ENCODE measurements around the gene MED6.

MED6 gene, protein sequence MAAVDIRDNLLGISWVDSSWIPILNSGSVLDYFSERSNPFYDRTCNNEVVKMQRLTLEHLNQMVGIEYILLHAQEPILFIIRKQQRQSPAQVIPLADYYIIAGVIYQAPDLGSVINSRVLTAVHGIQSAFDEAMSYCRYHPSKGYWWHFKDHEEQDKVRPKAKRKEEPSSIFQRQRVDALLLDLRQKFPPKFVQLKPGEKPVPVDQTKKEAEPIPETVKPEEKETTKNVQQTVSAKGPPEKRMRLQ

DNA sequence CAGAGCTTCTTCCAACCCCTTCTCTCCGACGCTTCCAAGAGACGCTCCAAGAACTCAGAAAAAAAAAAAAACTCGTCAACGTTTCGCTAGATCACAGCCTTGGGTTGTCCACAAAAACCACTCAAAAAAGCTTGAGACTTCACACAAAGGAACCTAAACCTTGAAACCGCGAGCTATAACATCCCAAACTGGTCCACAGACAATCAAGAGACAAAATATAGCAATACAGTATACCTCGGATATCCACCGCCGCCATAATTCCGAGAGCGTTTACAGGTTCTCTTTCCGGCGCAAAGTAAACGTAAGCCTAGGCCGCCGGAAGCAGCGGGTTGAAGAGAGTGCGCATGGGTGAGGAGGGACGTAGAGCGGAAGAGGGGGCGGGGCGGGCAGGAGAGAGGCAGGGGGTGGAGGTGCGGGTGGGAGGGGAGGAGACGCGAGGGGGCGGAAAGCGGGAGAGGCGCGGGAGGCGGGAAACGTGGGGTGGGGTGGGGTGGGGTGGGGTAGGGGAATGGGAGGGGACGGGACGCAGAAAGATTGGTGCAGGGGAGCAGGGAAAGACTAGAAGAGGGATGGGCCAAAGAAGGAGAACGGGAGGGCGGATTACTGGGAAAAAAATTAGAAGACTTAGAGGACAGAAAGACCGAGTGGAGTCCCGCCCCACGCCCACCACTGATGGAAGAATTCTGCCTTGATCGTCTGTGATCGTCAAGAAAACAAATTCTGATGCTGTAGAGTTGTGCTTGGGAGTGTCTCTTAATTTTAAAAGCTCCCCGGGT lies at the start of gene MED6:
MED6 (minus strand) TSS at position 274 of the 776 bp plus-strand sequence; CDS start at position 256, 18 bp downstream.
- peak; percentile 98 to 99 for ATAC-seq

DNA sequence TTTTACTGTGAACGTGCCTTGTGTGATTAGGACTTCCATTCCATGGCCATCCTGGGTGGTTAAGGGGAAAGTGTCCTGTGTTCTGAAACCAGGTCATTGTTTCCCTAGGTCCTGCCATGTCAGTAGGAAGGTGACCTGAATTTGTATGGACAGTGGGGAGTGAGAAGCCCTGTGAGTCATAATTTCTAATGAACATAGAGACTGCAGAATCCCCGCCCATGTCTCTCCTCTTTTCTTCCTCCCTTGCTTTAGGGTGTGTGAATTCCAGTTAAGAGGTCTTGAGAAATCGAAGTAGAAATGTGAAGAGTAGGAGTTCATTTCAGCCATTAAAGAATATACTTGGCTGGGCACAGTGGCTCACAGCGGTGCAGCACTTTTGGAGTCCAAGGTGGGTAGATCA lies 49.3 kb upstream of the MED6 start:
- no peak for ATAC-seq

DNA sequence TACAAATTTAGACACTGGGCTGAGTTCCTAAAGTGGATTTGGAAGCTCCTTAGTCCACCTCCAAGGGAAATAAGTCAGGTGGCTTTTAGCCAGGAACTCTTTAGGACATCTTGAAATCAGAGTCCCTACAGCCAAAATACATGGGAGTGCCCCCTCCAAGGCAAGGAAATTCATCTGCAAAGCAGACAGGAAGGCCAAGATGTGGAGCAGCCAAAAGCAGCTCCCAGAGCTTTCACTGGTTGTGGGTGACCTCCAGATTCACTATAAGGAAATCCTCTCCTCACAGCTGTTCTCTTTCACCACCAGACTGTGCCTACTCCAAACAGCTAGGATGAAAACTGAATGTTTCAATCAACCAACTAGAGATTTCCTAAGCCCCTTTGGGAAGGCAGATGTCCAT lies 47.9 kb upstream of the MED6 start:
- ATAC-seq, result no peak

DNA sequence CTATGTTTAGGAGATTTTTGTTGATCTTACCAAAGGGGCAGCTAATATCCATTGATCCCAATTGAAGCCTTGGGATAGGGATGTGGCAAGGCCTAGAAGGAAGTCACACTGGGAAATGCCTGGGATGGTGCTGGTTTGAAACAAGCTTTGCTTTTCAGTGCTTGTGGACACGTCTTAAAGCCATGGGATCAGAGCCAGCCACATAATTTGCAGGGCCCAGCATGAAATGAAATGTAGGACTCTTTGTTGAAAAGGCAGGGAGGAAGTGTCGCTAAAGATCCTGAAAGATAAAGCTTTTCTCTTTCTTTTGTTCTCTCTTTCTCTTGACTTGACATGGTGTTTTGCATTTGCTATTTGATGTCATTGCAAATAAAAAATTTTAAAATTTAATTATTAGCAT lies 46.2 kb upstream of the MED6 start:
- ATAC-seq, result no peak

DNA sequence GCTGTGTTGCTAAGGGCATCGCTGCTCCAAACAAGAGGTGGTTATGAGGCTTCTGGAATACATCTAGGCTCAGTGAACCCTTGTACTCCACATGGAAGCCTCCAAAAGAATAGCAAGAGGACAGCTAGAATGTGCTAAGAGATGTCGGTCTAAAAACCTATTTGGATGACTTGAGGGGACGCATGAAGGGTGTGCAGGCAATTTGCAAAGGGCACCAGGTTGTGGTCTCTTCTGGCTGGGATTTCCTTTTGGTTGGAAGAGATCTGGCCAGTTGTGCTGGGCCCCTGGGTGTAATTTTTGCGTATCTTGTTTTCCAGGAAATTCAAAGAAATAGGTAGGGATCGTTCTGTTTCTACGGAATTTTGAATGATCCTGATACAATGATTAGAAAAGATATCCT lies 45.4 kb upstream of the MED6 start:
- no peak for ATAC-seq

DNA sequence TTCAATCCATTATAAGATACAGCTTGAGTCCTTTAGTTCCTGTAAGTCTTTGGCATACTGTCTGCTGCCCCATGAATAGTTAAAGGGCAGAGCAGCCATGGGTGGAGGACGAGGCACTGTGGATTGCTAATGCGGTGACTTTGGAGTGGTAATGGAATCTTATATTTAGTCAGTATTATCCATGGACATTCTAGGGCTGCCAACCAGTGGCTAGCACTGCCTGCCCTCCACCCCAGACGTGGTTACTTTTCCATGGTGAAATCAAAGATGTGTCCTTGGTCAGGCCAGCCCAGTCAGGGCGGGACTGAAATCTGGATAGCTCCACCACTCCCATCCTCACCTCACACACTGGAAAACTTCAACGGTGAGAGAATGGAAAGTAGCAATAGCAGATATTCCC lies 43.5 kb upstream of the MED6 start:
- no peak for ATAC-seq

DNA sequence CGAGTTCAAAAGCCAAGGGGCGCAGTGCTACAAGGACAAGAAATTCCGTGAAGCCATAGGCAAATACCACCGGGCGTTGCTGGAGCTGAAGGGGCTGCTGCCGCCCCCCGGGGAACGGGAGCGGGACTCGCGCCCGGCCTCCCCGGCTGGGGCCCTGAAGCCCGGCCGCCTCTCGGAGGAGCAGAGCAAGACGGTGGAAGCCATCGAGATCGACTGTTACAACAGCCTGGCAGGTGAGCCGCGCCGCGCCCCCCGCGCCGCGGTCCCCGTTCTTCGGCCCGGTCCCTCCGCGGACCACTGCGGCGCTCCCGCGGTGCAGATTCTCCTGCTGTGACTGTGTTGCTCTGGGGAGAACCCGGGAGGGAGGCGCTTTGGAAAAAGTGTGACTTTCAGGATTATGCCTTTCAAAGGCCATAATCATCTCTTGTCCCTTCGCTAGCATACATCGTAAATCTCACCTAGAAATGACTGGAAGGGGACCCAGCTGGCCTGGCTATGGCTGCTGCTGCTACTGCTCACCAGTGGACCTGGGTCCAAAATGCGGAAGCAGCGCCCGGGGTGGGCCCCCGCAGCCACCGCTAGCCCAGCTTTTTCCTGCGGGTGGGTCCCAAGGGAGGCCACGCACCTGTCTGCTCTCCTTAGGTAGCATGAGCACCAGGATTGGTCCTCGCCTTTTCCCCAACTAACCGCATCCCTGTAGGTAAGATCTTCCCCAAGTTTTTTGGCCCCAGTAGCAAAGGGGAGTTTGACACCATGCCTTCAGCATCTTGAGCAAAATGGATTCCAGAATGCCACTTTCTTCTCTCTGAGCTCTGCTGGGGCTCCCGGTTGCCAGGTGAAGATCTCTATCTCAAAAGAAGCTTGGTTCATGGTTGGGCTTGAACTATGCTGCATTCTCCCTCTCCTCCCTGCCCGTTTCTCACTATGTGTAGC lies 42.1 kb upstream of the MED6 start:
- ATAC-seq, result peak; percentile 10 to 26

DNA sequence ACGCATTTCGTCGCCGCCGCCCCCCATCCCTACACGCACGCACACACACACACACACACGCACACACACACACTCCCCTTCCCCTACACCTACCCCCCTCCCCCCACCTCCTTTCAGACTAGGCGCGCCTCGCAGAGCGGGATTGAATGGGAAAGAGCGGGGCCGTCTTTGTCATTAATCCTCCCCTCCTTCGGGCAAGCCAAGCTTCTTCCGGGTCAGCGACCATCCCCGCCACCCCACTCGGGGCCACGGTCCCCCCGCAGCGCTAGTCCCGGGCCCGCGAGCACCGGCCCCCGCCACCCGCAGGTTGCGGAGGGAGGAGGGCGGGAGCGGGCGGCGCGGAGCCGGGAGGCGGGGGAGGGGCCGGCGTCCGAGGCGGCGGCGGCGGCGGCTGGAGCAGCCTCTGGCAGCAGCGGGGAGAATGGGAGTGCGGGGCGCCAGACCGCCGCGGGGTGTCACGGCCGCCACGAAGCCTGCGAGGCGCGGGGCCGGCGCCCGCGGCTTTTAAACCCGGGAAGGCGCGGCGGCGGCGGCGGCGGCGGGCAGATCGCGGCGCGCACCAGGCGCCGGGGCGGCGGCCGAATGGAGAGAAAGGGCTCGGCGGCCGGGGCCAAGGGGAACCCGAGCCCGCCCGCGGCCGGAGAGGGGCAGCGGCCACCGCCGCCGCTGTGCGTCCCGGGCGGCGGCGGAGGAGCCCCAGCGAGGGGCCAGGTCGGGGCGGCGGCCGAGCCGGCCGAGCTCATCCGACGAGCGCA lies 41.3 kb upstream of the MED6 start, which contains the start of gene TTC9:
TTC9 (plus strand) TSS at position 369 of the 755 bp plus-strand sequence; CDS start at position 583, 214 bp downstream.
- peak; percentile 28 to 29 for ATAC-seq

DNA sequence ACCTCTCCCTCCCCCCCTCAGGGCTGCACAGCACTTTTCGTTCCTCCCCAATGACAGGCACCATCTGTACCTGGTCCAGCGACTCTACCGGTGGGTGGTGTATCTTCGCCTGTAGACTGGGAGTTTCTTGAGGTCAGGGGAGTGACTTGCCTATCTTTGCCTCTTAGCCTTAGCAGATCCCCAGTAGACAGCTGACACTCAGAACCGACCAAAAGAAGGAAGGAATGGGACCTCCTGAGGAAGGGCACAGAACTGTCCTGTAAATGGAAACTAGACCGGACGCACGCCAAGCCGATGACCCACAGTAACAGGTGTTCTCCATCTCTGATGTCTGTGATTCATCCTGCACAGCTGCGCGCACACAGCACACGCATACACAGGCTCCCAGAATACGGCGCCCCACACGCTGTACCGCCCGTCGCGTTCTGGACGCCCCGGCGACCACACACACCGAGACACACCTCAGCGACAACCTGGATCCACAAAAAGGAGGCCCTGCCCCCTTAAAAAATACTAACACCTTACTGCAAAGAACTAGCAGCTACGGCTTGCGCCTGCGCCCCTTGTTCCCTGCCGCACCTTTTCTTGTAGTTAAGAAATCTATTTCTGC lies 40.6 kb upstream of the MED6 start:
- ATAC-seq, result peak; percentile 81 to 83

DNA sequence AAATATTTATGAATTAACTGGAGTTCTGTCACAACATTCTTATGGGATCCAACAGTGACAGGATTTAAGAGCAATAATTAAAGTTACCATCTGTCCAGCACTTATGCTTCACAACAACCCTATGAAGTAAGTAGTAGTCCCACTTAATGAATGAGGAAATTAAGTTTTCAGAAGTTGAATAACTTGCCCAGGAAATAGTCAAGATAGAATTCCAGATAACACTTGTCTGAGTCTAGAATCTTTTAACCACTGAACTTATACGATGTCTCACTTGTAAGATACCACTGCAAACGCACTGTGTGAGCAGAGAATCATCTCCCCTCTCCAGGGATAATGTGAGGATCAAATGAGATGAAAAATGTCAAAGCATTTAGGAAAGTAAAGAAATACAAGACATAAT lies 38.0 kb upstream of the MED6 start:
- ATAC-seq, result no peak

DNA sequence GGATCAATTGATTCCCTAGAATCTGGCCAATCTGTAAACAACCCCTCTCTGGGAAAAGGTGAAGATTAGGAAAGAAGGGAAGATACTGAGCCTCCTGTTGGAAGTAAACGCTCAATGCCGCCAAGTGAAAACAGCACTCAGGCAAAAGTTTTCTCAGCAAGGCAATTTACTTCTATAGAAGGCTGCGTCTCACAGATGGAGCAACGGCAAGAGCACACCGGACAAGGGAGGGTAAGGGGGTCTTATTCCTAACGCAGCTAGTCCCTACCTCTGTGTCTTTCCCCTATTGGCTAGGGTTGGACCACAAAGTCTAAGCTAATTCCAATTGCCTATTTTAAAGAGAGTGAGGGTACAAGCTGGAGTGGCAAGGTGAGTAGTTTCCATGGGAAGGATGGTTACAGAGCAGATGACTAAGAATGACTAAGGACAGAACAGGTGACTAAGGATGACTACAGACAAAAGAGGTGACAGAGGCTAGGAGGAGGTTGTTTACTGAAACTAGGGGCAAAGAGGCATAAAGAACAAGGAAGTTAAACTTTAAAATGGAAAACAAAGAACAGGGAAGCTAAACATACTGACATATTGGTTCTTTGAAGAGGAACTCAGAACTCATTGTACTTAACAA lies 35.6 kb upstream of the MED6 start:
- ATAC-seq, result peak; percentile 58 to 74

DNA sequence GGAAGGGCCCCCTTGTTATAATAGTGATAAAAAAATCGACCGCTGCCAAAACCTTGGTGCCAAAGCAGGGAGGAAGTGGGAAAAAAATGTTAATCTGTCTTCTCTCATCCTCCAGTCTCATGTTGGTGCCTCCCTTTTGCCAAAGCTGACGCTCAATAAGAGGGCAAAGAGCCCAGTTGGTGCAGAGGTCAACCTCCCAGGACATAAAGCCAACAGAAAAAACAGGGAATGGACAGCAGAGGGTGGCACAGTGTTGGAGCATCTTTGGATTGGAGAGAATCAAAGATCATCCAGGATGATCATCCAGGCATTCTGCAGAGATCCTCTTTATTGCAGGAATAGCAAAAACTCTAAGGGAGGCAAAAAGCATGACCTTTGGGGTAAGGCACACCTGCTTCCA lies 31.5 kb upstream of the MED6 start:
- no peak for ATAC-seq

DNA sequence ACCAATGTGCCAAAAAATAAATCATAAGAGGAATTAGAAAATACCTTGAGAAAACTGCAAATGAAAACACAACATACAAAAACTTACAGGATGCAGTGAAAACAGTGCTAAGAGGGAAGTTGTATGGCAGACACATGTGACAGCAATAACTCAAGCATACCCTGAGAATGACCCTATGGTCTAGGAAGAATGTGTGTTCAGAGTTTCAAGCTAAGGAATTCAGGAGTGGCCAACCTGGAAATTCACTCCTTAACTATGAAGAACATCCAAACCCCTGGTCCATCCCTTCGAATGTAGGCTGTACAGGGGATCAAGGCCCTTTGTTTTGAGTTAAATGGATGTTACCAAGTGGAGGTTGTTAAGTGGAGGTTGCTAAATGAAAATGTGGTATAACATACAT lies 24.5 kb upstream of the MED6 start:
- no peak for ATAC-seq

DNA sequence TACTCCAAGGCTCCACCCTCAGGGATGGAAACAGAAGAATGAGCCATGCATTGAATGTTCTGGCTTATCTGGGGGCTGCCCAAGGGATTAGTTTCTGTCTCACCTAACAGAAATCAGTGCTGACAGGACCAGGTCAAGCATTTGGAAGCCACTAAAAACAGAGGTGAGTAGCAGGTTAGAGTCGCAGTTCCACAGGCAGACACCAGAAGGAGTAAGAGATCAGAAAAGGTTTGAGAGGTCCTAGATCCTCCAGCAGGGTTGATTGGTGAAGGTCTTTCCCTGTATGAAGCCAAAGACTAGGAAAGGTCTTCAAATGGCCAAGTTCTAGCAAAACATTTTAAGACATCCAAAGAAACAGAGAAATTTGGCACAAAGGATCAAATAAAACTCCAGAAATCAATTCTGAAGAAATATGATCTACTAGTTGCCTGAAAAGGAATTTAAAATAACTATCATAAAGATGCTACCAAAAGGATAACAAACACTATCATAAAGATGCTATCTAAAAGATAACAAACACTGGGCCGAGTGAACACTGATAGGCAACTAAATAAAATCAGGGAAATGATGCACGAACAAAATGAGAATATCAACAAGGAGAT lies 21.8 kb upstream of the MED6 start:
- peak; percentile 48 to 58 for ATAC-seq

DNA sequence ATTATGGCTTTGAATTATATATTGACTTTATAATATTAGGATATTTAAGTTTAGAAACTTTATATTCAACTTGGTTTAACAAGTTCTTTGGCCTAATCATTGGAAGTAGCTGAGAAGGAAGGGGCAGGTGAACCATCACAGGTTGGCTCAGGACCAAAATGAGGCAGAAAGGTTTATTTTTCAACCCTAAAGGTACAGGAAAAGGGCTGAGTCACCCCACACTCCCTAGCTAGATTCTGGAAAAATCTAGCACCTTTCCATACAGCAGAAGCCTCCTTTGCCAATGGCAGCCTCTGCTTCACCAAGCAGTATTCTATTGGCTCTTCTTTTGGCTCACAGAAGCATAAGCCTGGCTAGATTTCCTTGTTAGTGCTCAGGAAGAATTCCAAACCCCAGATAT lies 19.3 kb upstream of the MED6 start:
- no peak for ATAC-seq

DNA sequence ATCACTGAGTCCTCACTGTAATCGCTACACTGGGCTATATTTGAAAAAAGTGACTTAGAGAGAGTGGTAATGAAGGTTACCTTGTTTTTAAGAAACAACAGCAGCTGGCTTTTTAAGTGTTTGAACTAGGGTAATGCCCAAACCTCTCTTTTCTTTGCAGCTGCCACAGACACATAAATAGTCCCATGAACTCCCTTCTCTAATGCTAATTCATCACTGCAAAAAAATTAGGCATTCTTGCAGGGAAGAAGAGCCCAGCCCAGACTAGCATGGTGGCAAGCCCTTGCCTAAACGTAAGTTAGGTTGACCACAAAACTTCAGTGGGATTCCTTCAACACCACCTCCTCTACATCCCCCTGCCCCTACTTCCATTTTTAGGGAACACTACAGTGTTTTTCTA lies 17.9 kb upstream of the MED6 start:
- ATAC-seq, result no peak

DNA sequence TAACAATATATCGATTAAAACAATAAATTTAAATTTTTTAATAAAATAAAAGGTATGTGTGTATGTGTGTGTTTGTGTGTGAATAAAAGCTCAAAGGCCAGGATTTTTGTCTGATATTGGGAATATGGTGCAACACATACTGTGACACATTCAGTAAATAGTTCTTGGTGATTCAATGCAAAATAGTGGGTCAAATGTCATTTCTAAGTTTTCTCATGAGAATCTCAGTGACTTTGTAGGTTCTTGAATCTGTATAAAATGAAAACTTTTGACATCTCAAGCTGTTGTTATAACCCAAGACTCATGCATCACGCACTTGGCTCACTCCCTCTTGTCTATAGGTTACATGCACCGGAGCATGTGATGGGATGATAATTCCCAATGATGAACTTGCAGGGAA lies 16.2 kb upstream of the MED6 start:
- no peak for ATAC-seq

DNA sequence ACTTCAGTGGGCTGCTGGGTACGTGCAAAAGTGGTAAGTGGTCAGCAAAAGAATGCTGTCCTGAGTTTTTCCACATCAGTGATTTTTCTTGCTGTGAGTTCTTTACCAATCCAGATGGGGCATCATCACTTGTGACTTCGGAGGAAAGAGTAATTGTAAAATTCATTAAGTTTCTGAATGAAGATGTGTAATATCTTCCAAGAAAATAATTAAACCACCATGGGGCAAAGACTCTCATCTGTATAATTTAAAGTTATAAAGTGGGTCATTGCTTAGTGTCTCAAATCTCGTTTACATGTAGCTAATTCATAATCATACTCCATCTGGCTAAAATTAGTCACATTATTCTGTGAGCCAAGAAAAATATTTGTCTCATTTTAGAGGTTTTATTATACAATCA lies 10.8 kb upstream of the MED6 start:
- no peak for ATAC-seq

DNA sequence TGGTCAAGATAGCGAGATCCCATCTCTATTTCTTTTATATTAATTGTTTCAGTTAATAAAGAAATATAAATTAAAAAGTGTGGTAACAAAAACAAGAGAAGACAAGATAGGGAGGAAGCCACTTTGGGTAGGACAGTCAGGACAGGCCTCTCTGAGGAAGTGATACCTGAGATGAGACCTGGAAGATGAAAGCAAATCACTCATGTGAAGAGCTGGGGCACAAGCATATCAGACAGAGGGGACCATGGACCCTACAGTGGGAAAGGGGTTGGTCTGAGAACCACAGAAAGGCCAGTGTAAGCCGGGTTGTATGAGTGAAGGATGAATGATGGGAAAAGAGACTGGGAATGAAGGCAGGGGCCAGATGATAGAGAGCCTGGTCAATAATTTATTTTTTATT lies 1.8 kb upstream of the MED6 start:
- ATAC-seq, result no peak

DNA sequence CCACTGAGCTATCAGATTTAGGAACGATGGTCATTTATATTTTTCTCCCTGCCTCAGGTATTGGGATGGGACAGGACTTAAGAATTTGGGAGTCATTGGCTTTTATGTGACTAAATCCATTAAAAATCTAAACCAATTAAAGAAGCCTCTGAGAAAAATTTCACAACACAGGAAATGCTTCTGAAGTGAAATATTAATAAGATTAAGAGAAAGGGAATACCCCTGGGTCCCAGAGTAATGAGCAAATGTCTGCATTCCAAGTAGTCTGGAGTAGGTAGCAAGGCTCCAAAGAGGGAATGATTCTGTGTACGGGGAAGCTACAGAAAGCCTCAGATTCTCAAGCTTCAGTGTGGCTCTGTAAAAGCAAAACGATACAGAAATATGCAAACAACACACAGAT lies 707 bp upstream of the MED6 start:
- ATAC-seq, result no peak

DNA sequence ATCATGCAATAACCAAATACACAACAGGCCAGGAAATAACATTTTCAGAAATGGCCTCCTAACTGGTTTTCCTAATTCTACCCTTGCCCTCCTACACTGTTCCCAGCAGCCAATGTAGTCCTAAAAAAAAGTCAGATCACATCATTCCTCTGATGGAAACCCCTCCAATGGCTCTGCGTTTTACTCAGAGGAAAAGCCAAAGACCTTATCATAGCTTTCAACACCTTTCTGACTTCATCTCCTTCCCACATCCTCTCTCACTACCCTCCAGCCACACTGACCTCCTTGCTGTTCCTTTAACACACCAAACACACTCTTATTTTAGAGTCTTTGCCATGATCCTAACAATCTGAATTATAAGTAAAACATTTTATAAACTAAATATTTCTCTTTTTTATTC lies 1.1 kb downstream of the MED6 start:
- no peak for ATAC-seq
